A549 (cell line): ENCODE data around the gene CIRBP. TPM values are rescaled to one million over a fixed set of nuclear protein-coding genes. Genes with fewer than 3 reads are reported as not detected.

Source experiments
- ATAC-seq, 2 experiments: fragments of 200-7000 bp in 1 of 2; fragments of >200 bp in 1 of 2; cut with Nextera tagmentation in 1 of 2; cut with Tn5 transposase in 1 of 2; 3 replicates each; pipeline versions ENCODE4 v1.8.0 to v1.9.1; 2018 to 2020; ENCODE audit warnings: mild to moderate bottlenecking in 1 of 2, moderate library complexity in 1 of 2
- CTCF ChIA-PET: fragments of 300-600 bp; sonication (Branson Sonifier 250); formaldehyde crosslinking; extraction: SDS; loops from one replicate; lab custom pipeline; 2021; ENCODE audit warnings: antibody characterized with exemption, inconsistent platforms; lab: Yijun Ruan, JAX
- POLR2A ChIA-PET: fragments of 350-600 bp; formaldehyde crosslinking; extraction: SDS; loops from one replicate; lab custom pipeline; 2021; ENCODE audit warnings: antibody characterized with exemption, inconsistent platforms; lab: Yijun Ruan, JAX
- DNase-seq, 2 experiments: peaks; one replicate each; pipeline versions ENCODE4 v3.0.0 to v3.0.0-alpha.2; 2011 to 2016; ENCODE audit warnings: low read depth in 1 of 2, low spot score in 1 of 2
- FAIRE-seq: peaks from 2 replicates; lab custom pipeline; 2011; peaks lifted over from hg19 to GRCh38; lab: Jason Lieb, UNC
- H3K27ac ChIP-seq, 2 experiments: fragments of >200 bp; sonication (Bioruptor Twin); formaldehyde crosslinking; 3 replicates each; pipeline ENCODE4 v1.5.1; 2016 to 2017
- H3K4me1 ChIP-seq: fragments of >200 bp; sonication (Bioruptor Twin); formaldehyde crosslinking; 3 replicates; pipeline ENCODE4 v1.6.1; 2016
- H3K4me2 ChIP-seq: fragments of >200 bp; sonication (Bioruptor Twin); formaldehyde crosslinking; 3 replicates; pipeline ENCODE4 v1.6.1; 2016
- H3K4me3 ChIP-seq: fragments of >200 bp; sonication (Bioruptor Twin); formaldehyde crosslinking; 3 replicates; pipeline ENCODE4 v1.5.1; 2016
- H3K9me3 ChIP-seq: fragments of >200 bp; sonication (Bioruptor Twin); formaldehyde crosslinking; 3 replicates; pipeline ENCODE4 v1.6.1; 2016
- BCL3 ChIP-seq: fragments of >200 bp; sonication (Bioruptor Twin); formaldehyde crosslinking; IDR thresholded peaks from 3 replicates; pipeline ENCODE4 v1.6.1; 2016
- CBX2 ChIP-seq: fragments of 200-600 bp; sonication (generic); IDR thresholded peaks from 2 replicates; pipeline ENCODE4 v1.6.1; 2016; ENCODE audit warnings: low read depth, mild to moderate bottlenecking, borderline replicate concordance
- CHD4 ChIP-seq: fragments of 200-600 bp; sonication (generic); IDR thresholded peaks from 2 replicates; pipeline ENCODE4 v1.6.1; 2016; ENCODE audit warnings: antibody characterized with exemption, mild to moderate bottlenecking, borderline replicate concordance
- CTCF ChIP-seq: fragments of >200 bp; sonication (Bioruptor Twin); formaldehyde crosslinking; IDR thresholded peaks from 3 replicates; pipeline ENCODE4 v1.5.1; 2016
- E2F6 ChIP-seq: IDR thresholded peaks from 2 replicates; pipeline ENCODE4 v1.6.1; 2012; ENCODE audit warnings: low read depth, borderline replicate concordance
- EHMT2 ChIP-seq: fragments of 200-600 bp; sonication (generic); IDR thresholded peaks from 2 replicates; pipeline ENCODE4 v1.6.1; 2016; ENCODE audit warnings: antibody characterized with exemption, low read depth, mild to moderate bottlenecking, moderate library complexity
- EP300 ChIP-seq, 2 experiments: fragments of >200 bp; sonication (Bioruptor Twin); formaldehyde crosslinking; IDR thresholded peaks; 2 replicates in 1 of 2; 3 replicates in 1 of 2; pipeline ENCODE4 v1.6.1; 2016 to 2017
- GATA3 ChIP-seq: IDR thresholded peaks from 2 replicates; pipeline ENCODE4 v1.6.1; 2012; ENCODE audit warnings: borderline replicate concordance
- HDAC2 ChIP-seq: fragments of 200-600 bp; sonication (generic); IDR thresholded peaks from 2 replicates; pipeline ENCODE4 v1.6.1; 2016
- HOXB5 ChIP-seq: fragments of 250-450 bp; sonication (Bioruptor Pico); IDR thresholded peaks from 2 replicates; pipeline ENCODE4 v1.5.0; 2020; ENCODE audit warnings: mild to moderate bottlenecking, moderate library complexity
- JUNB ChIP-seq: fragments of >200 bp; sonication (Bioruptor Twin); formaldehyde crosslinking; IDR thresholded peaks from 2 replicates; pipeline ENCODE4 v1.6.1; 2016
- MAFK ChIP-seq: fragments of 450-650 bp; IDR thresholded peaks from 2 replicates; pipeline ENCODE4 v1.6.1; 2014; ENCODE audit not compliant: partially characterized antibody
- MAX ChIP-seq: IDR thresholded peaks from 2 replicates; pipeline ENCODE4 v1.6.1; 2012
- MAZ ChIP-seq: fragments of 150-350 bp; IDR thresholded peaks from 2 replicates; pipeline ENCODE4 v1.6.1; 2014; ENCODE audit warnings: antibody characterized with exemption, low read depth, low read length, borderline replicate concordance
- NFE2L2 ChIP-seq: fragments of 150-350 bp; conservative IDR thresholded peaks from 2 replicates; pipeline ENCODE4 v1.6.1; 2014; ENCODE audit warnings: low read length
- NR3C1 ChIP-seq: fragments of >200 bp; sonication (Bioruptor Twin); formaldehyde crosslinking; IDR thresholded peaks from 3 replicates; pipeline ENCODE4 v1.6.1; 2017
- PHF8 ChIP-seq: fragments of 200-600 bp; sonication (generic); IDR thresholded peaks from 2 replicates; pipeline ENCODE4 v1.6.1; 2016; ENCODE audit warnings: low read depth, mild to moderate bottlenecking, antibody characterized with exemption, moderate library complexity, borderline replicate concordance
- POLR2AphosphoS2 ChIP-seq: conservative IDR thresholded peaks from 2 replicates; pipeline ENCODE4 v1.6.1; 2012; ENCODE audit warnings: low read length, improper control_type of control experiment, inconsistent platforms
- TP53 ChIP-seq: fragments of 250-450 bp; sonication (Bioruptor Pico); IDR thresholded peaks from 2 replicates; pipeline ENCODE4 v1.5.0; 2021; ENCODE audit warnings: mild to moderate bottlenecking, moderate library complexity
- ZC3H11A ChIP-seq: fragments of 450-650 bp; IDR thresholded peaks from 2 replicates; pipeline ENCODE4 v1.6.1; 2014; ENCODE audit warnings: antibody characterized with exemption, mild to moderate bottlenecking
- ZFP36 ChIP-seq: fragments of 450-650 bp; IDR thresholded peaks from 2 replicates; pipeline ENCODE4 v1.6.1; 2014; ENCODE audit warnings: borderline replicate concordance; ENCODE audit not compliant: partially characterized antibody
- ZNF302 ChIP-seq: fragments of 250-450 bp; sonication (Bioruptor Pico); IDR thresholded peaks from 2 replicates; pipeline ENCODE4 v1.9.0; 2021; ENCODE audit warnings: inconsistent platforms, mild to moderate bottlenecking, moderate library complexity
- ZSCAN20 ChIP-seq: fragments of 250-450 bp; sonication (Bioruptor Pico); IDR thresholded peaks from 2 replicates; pipeline ENCODE4 v1.8.0; 2022; ENCODE audit warnings: mild to moderate bottlenecking, moderate library complexity
- WGBS: methylation state at CpG from one replicate; pipeline ENCODE4 v1.1.6; 2017; ENCODE audit errors: missing lambda C conversion rate; 5-methylcytosine and 5-hydroxymethylcytosine counted together
- polyA plus RNA-seq, 4 experiments: library from polyadenylated mRNA; depleted of rRNA in 3 of 4; stranded (reverse); fragments of >200 nt; fragmentation: RNase III in 1 of 4; extraction: RNeasy Plus Mini Kit Qiagen cat#74134 plus additional on column Dnase treatment in 1 of 4; gene quantifications; 2 replicates in 3 of 4; 3 replicates in 1 of 4; pipeline ENCODE4 v1.2.3, GENCODE V29; 2011 to 2017
- TF ChIP-seq, protein P1 (sequence below): fragments of 150-350 bp; IDR thresholded peaks from 2 replicates; pipeline ENCODE4 v1.6.1; 2014; ENCODE audit warnings: low read depth, mild to moderate bottlenecking, low read length
- TF ChIP-seq, protein P2 (sequence below): fragments of 250-450 bp; sonication (Bioruptor Pico); IDR thresholded peaks from 2 replicates; pipeline ENCODE4 v1.5.0; 2021; ENCODE audit warnings: mild to moderate bottlenecking, moderate library complexity, borderline replicate concordance
- TF ChIP-seq, protein P3 (sequence below): fragments of 450-650 bp; IDR thresholded peaks from 2 replicates; pipeline ENCODE4 v1.6.1; 2014; ENCODE audit warnings: antibody characterized with exemption

The CIRBP gene
- polyA plus RNA-seq, 2 of the 4 experiments (the other 2 are of a cell fraction), result 151 to 178 TPM

GRCh38 chr19:1282588-1283206, 13.6 kb downstream of the CIRBP start:
- ChIA-PET CTCF (interaction anchor here (1.0 kb wide), 1 partner anchor 38 kb away, joined by 3 read pairs; no protein-coding TSS in a partner anchor), POLR2A (no interaction called here)
- no peak overlapping the region for H3K27ac ChIP-seq
- TF ChIP-seq MAX, result no peak
- FAIRE-seq (no peak), DNase-seq (no peak), ATAC-seq (no peak)
- peaks cover 11% of the 10 kb centered on the region; the same call in 2 of the 3 replicates for H3K4me1 ChIP-seq
- WGBS, result 91% methylated on average over 13 of the region's 18 CpGs
- H3K4me3 ChIP-seq, result no peak overlapping the region
- no peaks in the 10 kb centered on the region for H3K9me3 ChIP-seq
- H3K4me2 ChIP-seq, result no peak overlapping the region

- POLR2A ChIA-PET, result interaction anchor here (1.6 kb wide), 1 partner anchor 14 kb away, joined by 4 read pairs; the partner anchor contains the start of gene CIRBP
- FAIRE-seq, result no peak
These were observed 14.2 kb downstream of the CIRBP start for GRCh38 chr19:1283207-1283916.

GRCh38 chr19:1283917-1284292, 14.8 kb downstream of the CIRBP start:
- ATAC-seq (no peak; a peak in 1 of 6 replicates), FAIRE-seq (no peak), DNase-seq (no peak)
- Histone ChIP-seq H3K4me3 (no peak overlapping the region), H3K9me3 (no peaks in the 10 kb centered on the region), H3K4me2 (no peak overlapping the region), H3K4me1 (peaks cover 11% of the 10 kb centered on the region; the same call in 2 of the 3 replicates), H3K27ac (no peak overlapping the region)
- WGBS, result no CpG with 5 or more reads among the region's 12 CpGs
- POLR2A ChIA-PET, result interaction anchor here (1.0 to 1.6 kb wide), 2 partner anchors 9 to 15 kb away, joined by 4 read pairs; partner anchors contain the start of genes CIRBP and FAM174C
- CTCF ChIA-PET, result interaction anchor here (0.8 to 1.9 kb wide), 4 partner anchors 10 to 161 kb away, joined by 3 to 6 read pairs (median 4); no protein-coding TSS in a partner anchor
- TF ChIP-seq, protein P1, sequence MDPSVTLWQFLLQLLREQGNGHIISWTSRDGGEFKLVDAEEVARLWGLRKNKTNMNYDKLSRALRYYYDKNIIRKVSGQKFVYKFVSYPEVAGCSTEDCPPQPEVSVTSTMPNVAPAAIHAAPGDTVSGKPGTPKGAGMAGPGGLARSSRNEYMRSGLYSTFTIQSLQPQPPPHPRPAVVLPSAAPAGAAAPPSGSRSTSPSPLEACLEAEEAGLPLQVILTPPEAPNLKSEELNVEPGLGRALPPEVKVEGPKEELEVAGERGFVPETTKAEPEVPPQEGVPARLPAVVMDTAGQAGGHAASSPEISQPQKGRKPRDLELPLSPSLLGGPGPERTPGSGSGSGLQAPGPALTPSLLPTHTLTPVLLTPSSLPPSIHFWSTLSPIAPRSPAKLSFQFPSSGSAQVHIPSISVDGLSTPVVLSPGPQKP, result no peak
- TF ChIP-seq NR3C1 (no peak), ZSCAN20 (CRISPR knock-in tag) (no peak), CBX2 (no peak), GATA3 (no peak), ZC3H11A (no peak), PHF8 (no peak), EP300 (IDR thresholded peaks at IDR 0.05) (no peak), MAX (no peak), CHD4 (no peak), E2F6 (no peak), JUNB (no peak), ZNF302 (CRISPR knock-in tag) (no peak), BCL3 (no peak), POLR2AphosphoS2 (no peak), CTCF (no peak), MAZ (no peak)
- TF ChIP-seq, protein P2, sequence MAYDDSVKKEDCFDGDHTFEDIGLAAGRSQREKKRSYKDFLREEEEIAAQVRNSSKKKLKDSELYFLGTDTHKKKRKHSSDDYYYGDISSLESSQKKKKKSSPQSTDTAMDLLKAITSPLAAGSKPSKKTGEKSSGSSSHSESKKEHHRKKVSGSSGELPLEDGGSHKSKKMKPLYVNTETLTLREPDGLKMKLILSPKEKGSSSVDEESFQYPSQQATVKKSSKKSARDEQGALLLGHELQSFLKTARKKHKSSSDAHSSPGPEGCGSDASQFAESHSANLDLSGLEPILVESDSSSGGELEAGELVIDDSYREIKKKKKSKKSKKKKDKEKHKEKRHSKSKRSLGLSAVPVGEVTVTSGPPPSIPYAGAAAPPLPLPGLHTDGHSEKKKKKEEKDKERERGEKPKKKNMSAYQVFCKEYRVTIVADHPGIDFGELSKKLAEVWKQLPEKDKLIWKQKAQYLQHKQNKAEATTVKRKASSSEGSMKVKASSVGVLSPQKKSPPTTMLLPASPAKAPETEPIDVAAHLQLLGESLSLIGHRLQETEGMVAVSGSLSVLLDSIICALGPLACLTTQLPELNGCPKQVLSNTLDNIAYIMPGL (CRISPR knock-in tag), result no peak

More at GRCh38 chr19:1283207-1283916, 14.2 kb downstream of the CIRBP start:
- DNase-seq (no peak), ATAC-seq (no peak)
- Histone ChIP-seq H3K9me3 (no peaks in the 10 kb centered on the region), H3K27ac (no peak overlapping the region), H3K4me2 (no peak overlapping the region), H3K4me1 (peaks cover 11% of the 10 kb centered on the region; the same call in 2 of the 3 replicates), H3K4me3 (no peak overlapping the region)
- no peak for TF ChIP-seq CHD4
- no peak for TF ChIP-seq MAFK
- TF ChIP-seq ZFP36, result no peak
- TF ChIP-seq HOXB5 (CRISPR knock-in tag), result no peak
- TF ChIP-seq NFE2L2, result no peak
- no peak for TF ChIP-seq HDAC2
- no peak for TF ChIP-seq EHMT2
- no peak for TF ChIP-seq TP53 (CRISPR knock-in tag)
- TF ChIP-seq ZSCAN20 (CRISPR knock-in tag), result no peak
- TF ChIP-seq, protein P3, sequence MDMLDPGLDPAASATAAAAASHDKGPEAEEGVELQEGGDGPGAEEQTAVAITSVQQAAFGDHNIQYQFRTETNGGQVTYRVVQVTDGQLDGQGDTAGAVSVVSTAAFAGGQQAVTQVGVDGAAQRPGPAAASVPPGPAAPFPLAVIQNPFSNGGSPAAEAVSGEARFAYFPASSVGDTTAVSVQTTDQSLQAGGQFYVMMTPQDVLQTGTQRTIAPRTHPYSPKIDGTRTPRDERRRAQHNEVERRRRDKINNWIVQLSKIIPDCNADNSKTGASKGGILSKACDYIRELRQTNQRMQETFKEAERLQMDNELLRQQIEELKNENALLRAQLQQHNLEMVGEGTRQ, result no peak
- CTCF ChIA-PET, result interaction anchor here (0.8 to 1.9 kb wide), 4 partner anchors 10 to 161 kb away, joined by 3 to 6 read pairs (median 4); no protein-coding TSS in a partner anchor
- 89% methylated on average over 13 of the region's 29 CpGs for WGBS
